Thoracic aorta (tissue), 2 donors: ENCODE results near the gene TYROBP. TPM values are rescaled to one million over a fixed set of nuclear protein-coding genes. Genes with fewer than 3 reads are reported as not detected.

Source experiments
- ATAC-seq: fragments of 150-250 bp; one replicate; pipeline ENCODE4 v1.8.0; 2017; ENCODE audit warnings: low read depth; ENCODE audit not compliant: insufficient number of reproducible peaks, low FRiP score
- DNase-seq: peaks from one replicate; pipeline ENCODE4 v3.0.0-alpha.2; 2020; ENCODE audit warnings: low spot score
- H3K27ac ChIP-seq, 2 donors: fragments of 200-600 bp; sonication (generic); 1 replicate in 1 of 2; 2 replicates in 1 of 2; pipeline ENCODE4 v1.5.1; 2016; ENCODE audit warnings: mild to moderate bottlenecking in 2 of 2, moderate library complexity in 2 of 2
- H3K27me3 ChIP-seq: fragments of 200-600 bp; sonication (generic); replicated peaks from 2 replicates; pipeline ENCODE4 v1.6.0; 2016; ENCODE audit warnings: mild to moderate bottlenecking; ENCODE audit not compliant: insufficient read depth
- H3K36me3 ChIP-seq: fragments of 200-600 bp; sonication (generic); one replicate; pipeline ENCODE4 v1.5.1; 2016
- H3K4me1 ChIP-seq, 2 donors: fragments of 200-600 bp; sonication (generic); 1 replicate in 1 of 2; 2 replicates in 1 of 2; pipeline versions ENCODE4 v1.5.1 to v1.6.0; 2016; ENCODE audit warnings: low read depth in 2 of 2, mild to moderate bottlenecking in 1 of 2; ENCODE audit not compliant: control insufficient read depth in 1 of 2
- H3K4me3 ChIP-seq: fragments of 200-600 bp; sonication (generic); 2 replicates; pipeline ENCODE4 v1.5.1; 2016; ENCODE audit warnings: mild to moderate bottlenecking
- H3K9me3 ChIP-seq: fragments of 200-600 bp; sonication (generic); 2 replicates; pipeline ENCODE4 v1.5.1; 2016
- total RNA-seq, 2 donors: library from RNA; depleted of rRNA; stranded (reverse); fragments of >200 nt; gene quantifications; one replicate each; pipeline versions ENCODE4 v1.1.0 to v1.2.3, GENCODE V29; 2016
- TF ChIP-seq, protein P1 (sequence below): fragments of 200-600 bp; sonication (generic); IDR thresholded peaks from one replicate; pipeline ENCODE4 v1.5.1; 2019; ENCODE audit warnings: antibody characterized with exemption

The TYROBP gene
- total RNA-seq, 2 donors from 2014 or later, result 155 to 247 TPM

DNA sequence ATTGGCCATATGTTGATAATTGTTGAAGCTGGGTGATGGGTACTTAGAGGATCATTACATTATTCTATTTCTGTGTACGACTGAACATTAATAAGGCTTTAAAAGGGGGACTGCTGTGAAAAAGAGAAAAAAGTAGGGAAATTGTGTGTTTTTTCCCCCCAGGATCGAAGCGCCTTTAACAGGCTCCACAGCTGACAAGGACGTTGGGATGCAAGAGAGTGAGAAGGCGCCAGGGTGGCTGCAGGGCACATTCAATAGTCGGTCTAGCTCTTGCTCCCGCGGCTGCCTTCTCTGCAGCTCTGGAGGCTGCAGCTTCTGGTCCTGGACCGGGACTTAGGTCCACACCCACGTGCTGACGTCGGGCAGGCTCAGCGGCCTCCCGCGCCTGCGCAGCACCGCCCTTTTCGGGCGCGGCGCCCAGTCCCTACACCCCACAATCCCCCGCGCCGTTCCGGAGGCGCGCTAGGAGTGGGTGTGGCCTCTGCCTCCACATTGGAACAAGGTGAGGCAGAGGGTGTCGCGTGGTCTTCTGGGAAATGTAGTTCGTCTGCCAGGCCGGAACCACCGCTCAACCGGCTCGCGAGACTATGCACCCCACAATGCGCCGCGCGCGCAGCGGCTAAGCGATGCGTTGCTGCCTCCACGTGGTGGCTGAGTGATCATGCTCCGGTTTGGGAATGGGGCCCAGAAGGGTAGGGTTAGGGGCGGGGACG is 23.2 kb upstream of the TYROBP start:
- peaks cover 8 to 14% of the 10 kb centered on the region in 2 donors for H3K4me1 ChIP-seq
- H3K36me3 ChIP-seq, result no peaks in the 10 kb centered on the region
- peak; percentile 99 for ATAC-seq
- H3K4me3 ChIP-seq, result peak overlapping the region; percentile 65
- H3K27ac ChIP-seq, result peak overlapping the region in 1 of 2 donors; percentile 49
- TF ChIP-seq, protein P1, sequence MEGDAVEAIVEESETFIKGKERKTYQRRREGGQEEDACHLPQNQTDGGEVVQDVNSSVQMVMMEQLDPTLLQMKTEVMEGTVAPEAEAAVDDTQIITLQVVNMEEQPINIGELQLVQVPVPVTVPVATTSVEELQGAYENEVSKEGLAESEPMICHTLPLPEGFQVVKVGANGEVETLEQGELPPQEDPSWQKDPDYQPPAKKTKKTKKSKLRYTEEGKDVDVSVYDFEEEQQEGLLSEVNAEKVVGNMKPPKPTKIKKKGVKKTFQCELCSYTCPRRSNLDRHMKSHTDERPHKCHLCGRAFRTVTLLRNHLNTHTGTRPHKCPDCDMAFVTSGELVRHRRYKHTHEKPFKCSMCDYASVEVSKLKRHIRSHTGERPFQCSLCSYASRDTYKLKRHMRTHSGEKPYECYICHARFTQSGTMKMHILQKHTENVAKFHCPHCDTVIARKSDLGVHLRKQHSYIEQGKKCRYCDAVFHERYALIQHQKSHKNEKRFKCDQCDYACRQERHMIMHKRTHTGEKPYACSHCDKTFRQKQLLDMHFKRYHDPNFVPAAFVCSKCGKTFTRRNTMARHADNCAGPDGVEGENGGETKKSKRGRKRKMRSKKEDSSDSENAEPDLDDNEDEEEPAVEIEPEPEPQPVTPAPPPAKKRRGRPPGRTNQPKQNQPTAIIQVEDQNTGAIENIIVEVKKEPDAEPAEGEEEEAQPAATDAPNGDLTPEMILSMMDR, result peak; percentile 79
- DNase-seq, result peak; percentile 93
- no peaks in the 10 kb centered on the region for H3K9me3 ChIP-seq
- no peaks in the 10 kb centered on the region for H3K27me3 ChIP-seq

DNA sequence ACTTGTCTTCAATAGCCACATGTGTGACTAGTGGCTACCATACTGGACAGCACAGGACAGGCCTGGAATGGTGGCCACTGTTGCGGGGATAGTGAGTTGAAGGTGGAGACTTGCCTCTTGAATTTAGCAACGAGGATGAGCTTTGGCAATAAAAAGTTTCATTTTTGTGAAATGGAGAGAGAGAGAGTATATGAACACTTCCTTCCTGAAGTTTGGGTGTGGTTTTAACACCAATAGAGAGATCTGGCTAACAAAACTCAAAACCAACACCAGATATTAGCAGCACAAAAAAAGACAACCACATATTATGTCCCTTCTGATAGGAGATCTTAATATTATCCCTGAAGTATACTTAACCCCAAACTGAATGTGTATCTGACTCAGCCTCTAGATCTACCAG is 21.8 kb upstream of the TYROBP start:
- no peaks in the 10 kb centered on the region for H3K27me3 ChIP-seq
- DNase-seq, result no peak
- no peak overlapping the region for H3K27ac ChIP-seq

DNA sequence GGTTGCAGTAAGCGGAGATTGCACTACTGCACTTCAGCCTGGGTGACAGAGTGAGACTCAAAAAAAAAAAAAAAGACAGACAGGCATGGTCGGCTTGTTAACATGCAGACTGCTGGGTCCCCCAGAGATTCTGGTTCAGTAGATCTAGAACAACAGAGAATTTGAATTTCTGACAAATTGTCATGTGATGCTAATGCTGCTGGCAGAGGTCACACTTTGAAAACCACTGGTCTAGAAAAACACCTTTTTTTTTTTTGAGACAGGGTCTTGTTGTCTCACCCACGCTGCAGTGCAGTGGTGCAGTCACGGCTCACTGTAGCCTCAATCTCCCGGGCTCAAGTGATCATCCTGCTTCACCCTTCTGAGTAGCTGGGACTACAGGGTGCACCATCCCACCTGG is 20.4 kb upstream of the TYROBP start:
- Histone ChIP-seq H3K4me1 (peaks cover 4 to 5% of the 10 kb centered on the region in 2 donors), H3K27me3 (no peaks in the 10 kb centered on the region), H3K4me3 (no peak overlapping the region), H3K27ac (no peak overlapping the region), H3K36me3 (no peaks in the 10 kb centered on the region), H3K9me3 (no peaks in the 10 kb centered on the region)
- no peak for DNase-seq
- TF ChIP-seq, protein P1, result no peak
- ATAC-seq, result no peak

More for the DNA sequence above, 21.8 kb upstream of the TYROBP start:
- no peaks in the 10 kb centered on the region for H3K9me3 ChIP-seq
- peaks cover 4 to 5% of the 10 kb centered on the region in 2 donors for H3K4me1 ChIP-seq
- H3K36me3 ChIP-seq, result no peaks in the 10 kb centered on the region
- H3K4me3 ChIP-seq, result no peak overlapping the region
- TF ChIP-seq, protein P1, result no peak
- ATAC-seq, result no peak

DNA sequence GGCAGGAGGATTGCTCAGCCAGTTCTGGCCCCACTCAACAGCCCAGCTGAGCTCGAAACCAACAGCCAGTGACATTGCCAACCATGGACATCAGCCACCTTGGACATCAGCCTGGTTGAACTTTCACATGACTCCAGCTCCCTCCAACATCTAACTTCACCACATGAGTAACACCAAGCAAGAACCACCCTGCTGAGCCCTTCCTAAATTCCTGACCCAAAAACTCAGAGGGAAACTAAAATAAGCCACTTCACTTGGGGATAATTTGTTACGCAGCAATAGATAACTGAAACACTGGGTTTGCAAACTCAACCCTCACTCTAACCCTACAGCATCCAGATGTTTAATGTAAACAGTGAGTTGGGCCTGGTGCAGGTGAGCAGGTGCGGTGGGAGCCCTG is 17.4 kb upstream of the TYROBP start:
- Histone ChIP-seq H3K4me3 (no peak overlapping the region), H3K4me1 (no peaks in the 10 kb centered on the region), H3K27ac (no peak overlapping the region), H3K27me3 (no peaks in the 10 kb centered on the region), H3K9me3 (no peaks in the 10 kb centered on the region), H3K36me3 (no peaks in the 10 kb centered on the region)
- no peak for ATAC-seq
- DNase-seq, result no peak
- TF ChIP-seq, protein P1, result no peak

DNA sequence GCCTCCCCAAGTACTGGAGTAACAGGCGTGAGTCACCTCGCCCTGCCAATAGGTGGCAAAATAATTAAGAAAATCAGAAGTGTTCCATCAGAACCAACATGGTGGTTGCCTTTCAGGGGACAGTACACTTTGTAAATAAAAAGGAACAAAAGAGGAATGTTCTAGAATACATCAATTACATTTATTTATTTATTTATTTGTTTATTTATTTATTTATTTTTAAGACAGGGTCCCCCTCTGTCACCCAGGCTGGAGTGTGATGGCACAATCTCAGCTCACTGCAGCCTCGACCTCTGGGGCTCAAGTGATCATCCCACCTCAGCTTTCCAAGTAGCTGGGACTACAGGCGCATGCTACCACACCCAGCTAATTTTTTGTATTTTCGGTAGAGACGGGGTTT is 12.9 kb upstream of the TYROBP start:
- no peaks in the 10 kb centered on the region for H3K36me3 ChIP-seq
- no peaks in the 10 kb centered on the region for H3K9me3 ChIP-seq
- TF ChIP-seq, protein P1, result no peak
- no peaks in the 10 kb centered on the region for H3K4me1 ChIP-seq
- no peak for ATAC-seq
- H3K4me3 ChIP-seq, result no peak overlapping the region
- no peak overlapping the region for H3K27ac ChIP-seq
- no peak for DNase-seq
- H3K27me3 ChIP-seq, result no peaks in the 10 kb centered on the region
